Fibroblast of lung (primary cell): ENCODE data around the gene UGT1A3. TPM values are rescaled to one million over a fixed set of nuclear protein-coding genes. Genes with fewer than 3 reads are reported as not detected.

ENCODE experiments used
- DNase-seq, 2 donors: peaks; one replicate each; pipeline versions ENCODE4 v3.0.0 to v3.0.0-alpha.2; 2010; ENCODE audit warnings: low read depth in 2 of 2
- H2AFZ ChIP-seq: 2 replicates; pipeline ENCODE4 v1.5.1; 2012; ENCODE audit warnings: low read length, control low read depth, inconsistent platforms
- H3K27ac ChIP-seq: 2 replicates; pipeline ENCODE4 v1.5.1; 2011; ENCODE audit warnings: low read length, control low read depth; ENCODE audit not compliant: insufficient read depth
- H3K27me3 ChIP-seq: 2 replicates; pipeline ENCODE4 v1.5.1; 2011; ENCODE audit warnings: mild to moderate bottlenecking, low read length; ENCODE audit not compliant: control insufficient read depth, insufficient read depth
- H3K36me3 ChIP-seq: 2 replicates; pipeline ENCODE4 v1.5.1; 2011; ENCODE audit warnings: low read length; ENCODE audit not compliant: control insufficient read depth, insufficient read depth
- H3K4me1 ChIP-seq: 2 replicates; pipeline ENCODE4 v1.5.1; 2011; ENCODE audit warnings: low read length; ENCODE audit not compliant: control insufficient read depth, insufficient read depth; ENCODE audit errors: extremely low read depth
- H3K4me2 ChIP-seq: 2 replicates; pipeline ENCODE4 v1.5.1; 2011; ENCODE audit warnings: low read length, control low read depth; ENCODE audit not compliant: insufficient read depth; ENCODE audit errors: extremely low read depth
- H3K4me3 ChIP-seq, 4 experiments: fragments of 200-600 bp in 1 of 4; sonication (generic) in 1 of 4; replicated peaks in 1 of 4; 2 replicates each; pipeline ENCODE4 v1.5.1; 2011 to 2016; ENCODE audit warnings: low read length in 4 of 4, low read depth in 3 of 4, mild to moderate bottlenecking in 3 of 4, control low read depth in 2 of 4, inconsistent platforms in 1 of 4, mixed read lengths in 1 of 4; ENCODE audit not compliant: insufficient read depth in 1 of 4; ENCODE audit errors: control extremely low read depth in 1 of 4
- H3K79me2 ChIP-seq: 2 replicates; pipeline ENCODE4 v1.5.1; 2012; ENCODE audit warnings: mild to moderate bottlenecking, low read length, inconsistent platforms; ENCODE audit not compliant: control insufficient read depth, insufficient read depth
- H3K9ac ChIP-seq: 2 replicates; pipeline ENCODE4 v1.5.1; 2011; ENCODE audit warnings: mild to moderate bottlenecking, low read length, control low read depth; ENCODE audit not compliant: insufficient read depth
- H3K9me3 ChIP-seq: 2 replicates; pipeline ENCODE4 v1.5.1; 2012; ENCODE audit warnings: low read depth, low read length; ENCODE audit not compliant: control insufficient read depth, insufficient read depth
- H4K20me1 ChIP-seq: 2 replicates; pipeline ENCODE4 v1.5.1; 2011; ENCODE audit warnings: low read length; ENCODE audit not compliant: control insufficient read depth, insufficient read depth; ENCODE audit errors: extremely low read depth
- CTCF ChIP-seq, 2 donors: IDR thresholded peaks in 1 of 2; conservative IDR thresholded peaks in 1 of 2; 1 replicate in 1 of 2; 2 replicates in 1 of 2; pipeline ENCODE4 v1.5.1; 2011 to 2012; ENCODE audit warnings: low read length in 2 of 2, control low read depth in 1 of 2, inconsistent platforms in 1 of 2, low read depth in 1 of 2, mild to moderate bottlenecking in 1 of 2
- EZH2 ChIP-seq: IDR thresholded peaks from 2 replicates; pipeline ENCODE4 v1.5.1; 2012; ENCODE audit warnings: low read length, control low read depth, mild to moderate bottlenecking; ENCODE audit errors: missing control alignments
- polyA plus RNA-seq, 2 donors: library from polyadenylated mRNA; depleted of rRNA in 1 of 2; stranded (reverse) in 1 of 2; unstranded in 1 of 2; fragments of >200 nt; gene quantifications; 2 replicates each; pipeline ENCODE4 v1.2.1, GENCODE V29; 2011 to 2012; ENCODE audit warnings: missing spikeins in 1 of 2
- total RNA-seq: library from RNA; depleted of rRNA; stranded (reverse); fragments of >200 nt; gene quantifications from 2 replicates; pipeline ENCODE4 v1.2.1, GENCODE V29; 2014

The UGT1A3 gene
- total and polyA plus RNA-seq, 2 donors (not counting 1 experiment from before 2014, with no cell fraction given) = not detected

DNA sequence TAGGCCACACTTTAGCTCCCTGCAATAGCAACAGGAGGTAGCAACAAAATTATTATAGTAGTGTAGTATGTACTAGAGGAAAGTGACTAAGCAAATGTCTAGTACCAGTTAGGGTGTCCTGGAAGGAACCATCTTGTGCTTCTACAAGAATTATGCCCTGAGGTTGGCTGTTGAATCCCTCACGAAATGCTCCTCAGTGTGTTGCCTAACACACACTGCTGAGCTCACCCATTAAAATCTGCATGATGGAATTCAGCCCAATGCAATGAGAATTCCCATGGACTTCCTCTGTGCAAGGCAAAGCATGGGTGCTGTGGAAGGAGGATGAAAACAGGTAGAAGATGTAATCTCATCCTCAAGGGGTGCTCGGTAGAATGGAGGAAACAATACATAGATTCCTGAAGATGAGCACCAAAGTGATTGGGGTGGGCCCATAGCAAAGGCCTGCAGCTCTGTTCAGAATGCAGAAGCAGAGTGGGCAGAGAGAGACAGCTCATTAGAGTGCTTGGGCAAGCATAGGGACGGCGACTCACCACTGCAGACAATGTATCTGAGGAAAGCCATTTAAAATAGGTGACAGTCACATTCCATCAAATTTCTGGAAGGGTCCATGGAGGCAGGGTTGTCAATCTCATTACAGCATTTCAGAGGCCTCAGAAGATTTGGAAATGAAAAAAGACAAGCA, 48.3 kb upstream of the UGT1A3 start:
- H3K27me3 ChIP-seq = no peaks in the 10 kb centered on the region
- DNase-seq = no peak
- no peak for TF ChIP-seq EZH2
- TF ChIP-seq CTCF (conservative IDR thresholded peaks at IDR 0.05 in 1 of 2, IDR thresholded peaks at IDR 0.05 in 1 of 2; ENCODE audit: low read depth in 1 of 2, low read length in 2 of 2) = no peak
- no peak overlapping the region for H3K9ac ChIP-seq
- no peaks in the 10 kb centered on the region for H3K4me1 ChIP-seq
- no peak overlapping the region for H3K4me3 ChIP-seq
- H3K79me2 ChIP-seq = no peaks in the 10 kb centered on the region
- no peak overlapping the region for H3K27ac ChIP-seq
- H3K36me3 ChIP-seq = no peaks in the 10 kb centered on the region
- no peaks in the 10 kb centered on the region for H4K20me1 ChIP-seq
- no peak overlapping the region for H3K4me2 ChIP-seq
- no peaks in the 10 kb centered on the region for H3K9me3 ChIP-seq
- no peak overlapping the region for H2AFZ ChIP-seq

GRCh38 chr2:233681521-233682099, 47.2 kb upstream of the UGT1A3 start, which contains the start of gene UGT1A7:
Gene UGT1A7, plus strand, starts transcription at chr2:233681901. Its CDS starts 37 bp downstream, at chr2:233681938.
- no peak within 1 kb of the TSS for H3K4me2 ChIP-seq
- H3K9me3 ChIP-seq = no peaks in the 10 kb centered on the region
- no peaks in the 10 kb centered on the region for H3K79me2 ChIP-seq
- no peak within 1 kb of the TSS for H3K27ac ChIP-seq
- no peaks in the 10 kb centered on the region for H3K36me3 ChIP-seq
- no peak within 1 kb of the TSS for H3K9ac ChIP-seq
- no peak within 1 kb of the TSS for H3K4me3 ChIP-seq
- no peak for TF ChIP-seq CTCF (conservative IDR thresholded peaks at IDR 0.05 in 1 of 2, IDR thresholded peaks at IDR 0.05 in 1 of 2; ENCODE audit: low read depth in 1 of 2, low read length in 2 of 2)
- TF ChIP-seq EZH2 = no peak
- H2AFZ ChIP-seq = no peak within 1 kb of the TSS
- H3K4me1 ChIP-seq = no peaks in the 10 kb centered on the region
- DNase-seq = no peak
- no peaks in the 10 kb centered on the region for H4K20me1 ChIP-seq
- H3K27me3 ChIP-seq = no peaks in the 10 kb centered on the region

- H2AFZ ChIP-seq = no peak overlapping the region
- no peaks in the 10 kb centered on the region for H4K20me1 ChIP-seq
- TF ChIP-seq EZH2 = no peak
- no peak for TF ChIP-seq CTCF (conservative IDR thresholded peaks at IDR 0.05 in 1 of 2, IDR thresholded peaks at IDR 0.05 in 1 of 2; ENCODE audit: low read depth in 1 of 2, low read length in 2 of 2)
- H3K27me3 ChIP-seq = no peaks in the 10 kb centered on the region
- H3K9me3 ChIP-seq = no peaks in the 10 kb centered on the region
- DNase-seq = no peak
- no peaks in the 10 kb centered on the region for H3K4me1 ChIP-seq
- no peak overlapping the region for H3K4me2 ChIP-seq
- H3K4me3 ChIP-seq = no peak overlapping the region
- H3K9ac ChIP-seq = no peak overlapping the region
- no peak overlapping the region for H3K27ac ChIP-seq
- no peaks in the 10 kb centered on the region for H3K36me3 ChIP-seq
- H3K79me2 ChIP-seq = no peaks in the 10 kb centered on the region
Measured at GRCh38 chr2:233684640-233685039, 44.2 kb upstream of the UGT1A3 start.
